GM12878 (cell line): Measurements from ENCODE around the gene POLR2F.

Experiments
- CTCF ChIP-seq, 3 experiments: IDR thresholded peaks in 2 of 3; conservative IDR thresholded peaks in 1 of 3; 2 replicates each; pipeline ENCODE4 v1.5.1; 2011; ENCODE audit warnings: low read depth in 3 of 3, low read length in 3 of 3, mild to moderate bottlenecking in 3 of 3, control low read depth in 2 of 3, moderate library complexity in 2 of 3, inconsistent platforms in 1 of 3, mixed read lengths in 1 of 3; ENCODE audit not compliant: control insufficient read depth in 2 of 3, insufficient read depth in 1 of 3; ENCODE audit errors: extremely low read depth in 1 of 3
- IKZF2 ChIP-seq, 2 experiments: fragments of 450-650 bp; IDR thresholded peaks; 2 replicates each; pipeline ENCODE4 v1.6.1; 2017; ENCODE audit warnings: mild to moderate bottlenecking in 2 of 2, moderate library complexity in 2 of 2
- SIX5 ChIP-seq: IDR thresholded peaks from 2 replicates; pipeline ENCODE4 v1.6.1; 2011; ENCODE audit warnings: mild to moderate bottlenecking, low read depth, low read length, moderate library complexity; ENCODE audit not compliant: severe bottlenecking
- SP1 ChIP-seq: IDR thresholded peaks from one replicate; pipeline ENCODE4 v1.6.1; 2011; ENCODE audit warnings: low read depth, low read length
- TCF3 ChIP-seq: IDR thresholded peaks from 2 replicates; pipeline ENCODE4 v1.6.1; 2012; ENCODE audit warnings: low read depth, mild to moderate bottlenecking, low read length, borderline replicate concordance; ENCODE audit not compliant: insufficient read depth
- ZNF384 ChIP-seq: IDR thresholded peaks from 2 replicates; pipeline ENCODE4 v1.6.1; 2012; ENCODE audit warnings: low read depth, mild to moderate bottlenecking, low read length, improper control_type of control experiment, borderline replicate concordance

DNA sequence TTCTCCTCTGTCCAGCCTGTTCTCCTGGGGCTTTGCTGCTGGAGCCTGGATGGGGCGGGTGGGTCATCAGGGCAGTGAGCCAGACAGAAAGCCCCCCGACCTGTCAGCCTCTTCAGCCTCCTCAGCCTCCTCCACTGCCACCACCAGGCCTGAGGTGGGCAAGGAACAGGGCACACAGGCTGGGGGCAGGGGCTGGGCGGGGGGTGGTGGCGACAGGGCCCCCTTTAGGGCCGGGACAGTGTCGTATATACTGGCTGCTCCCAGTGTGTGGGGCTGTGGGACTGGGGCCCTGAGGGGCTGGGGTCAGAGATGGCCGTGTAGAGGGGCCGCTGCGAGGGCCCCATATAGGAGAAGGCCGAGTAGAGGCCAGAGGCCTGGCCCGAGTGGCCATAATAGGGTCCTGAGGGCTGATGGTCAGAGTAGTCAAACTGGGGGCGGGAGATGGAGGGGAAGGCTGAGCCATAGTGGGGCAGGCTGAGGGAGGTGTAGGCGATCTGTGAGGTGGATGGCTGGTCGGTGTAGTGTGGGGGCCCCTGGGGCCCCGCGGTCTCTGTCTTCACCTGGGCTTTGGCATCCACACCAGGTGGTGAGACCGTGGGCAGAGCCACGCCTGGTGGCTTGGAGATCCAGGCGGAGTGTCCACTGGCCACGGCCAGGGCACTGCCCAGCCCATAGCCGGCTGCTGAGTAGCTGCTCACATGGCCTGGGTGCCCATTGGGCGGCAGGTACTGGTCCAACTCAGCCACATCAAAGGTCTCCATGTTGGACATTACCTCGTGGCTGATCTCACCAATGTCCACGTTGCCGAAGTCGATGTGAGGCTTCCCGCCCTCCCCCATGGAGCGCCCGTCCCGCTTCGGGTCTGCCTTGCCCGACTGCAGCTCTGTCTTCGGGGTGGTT lies 20.0 kb downstream of the POLR2F start:
- TF ChIP-seq TCF3 (no peak), CTCF (IDR thresholded peaks at IDR 0.05 in 2 of 3, conservative IDR thresholded peaks at IDR 0.05 in 1 of 3; ENCODE audit: control insufficient read depth in 2 of 3, extremely low read depth in 1 of 3, insufficient read depth in 1 of 3, low read depth in 3 of 3, low read length in 3 of 3) (no peak), SIX5 (no peak), IKZF2 (IDR thresholded peaks at IDR 0.05) (no peak), ZNF384 (no peak), SP1 (no peak)
